HFFc6 (cell line): ENCODE data around the gene ZNF644. TPM values are rescaled to one million over a fixed set of nuclear protein-coding genes. Genes with fewer than 3 reads are reported as not detected.
"Not testable (repeated sequence)": the region's sequence is repeated elsewhere in the genome, so short reads cannot be mapped to it uniquely, and the experiment has no call there.

ENCODE experiments used
- DNase-seq: peaks from one replicate; pipeline ENCODE4 v3.0.0-alpha.2; 2018
- H3K27ac Mint-ChIP-seq: 2 replicates; pipeline ENCODE4 v1.8.0; 2020; ENCODE audit warnings: mild to moderate bottlenecking, mixed read lengths
- H3K27me3 Mint-ChIP-seq: 2 replicates; pipeline ENCODE4 v1.8.0; 2021; ENCODE audit warnings: mild to moderate bottlenecking, moderate library complexity, mixed read lengths; ENCODE audit not compliant: insufficient read depth
- H3K36me3 Mint-ChIP-seq: 2 replicates; pipeline ENCODE4 v1.8.0; 2021; ENCODE audit warnings: low read depth, mixed read lengths
- H3K4me1 Mint-ChIP-seq: 2 replicates; pipeline ENCODE4 v1.8.0; 2020; ENCODE audit warnings: low read depth, mixed read lengths
- H3K4me3 Mint-ChIP-seq: 2 replicates; pipeline ENCODE4 v1.8.0; 2020; ENCODE audit warnings: mild to moderate bottlenecking, moderate library complexity, mixed read lengths
- H3K9me3 Mint-ChIP-seq: 2 replicates; pipeline ENCODE4 v1.8.0; 2020; ENCODE audit warnings: mild to moderate bottlenecking, mixed read lengths
- total RNA-seq, 6 experiments: library from RNA; stranded (reverse); fragmentation: NEBNext Ultra II Directional; extraction: Animal tissue kit (Norgen Biotek cat#: 25700); gene quantifications; 2 replicates in 1 of 6; 3 replicates in 5 of 6; pipeline ENCODE4 v1.2.3, GENCODE V29; 2021
- TF ChIP-seq, protein P1 (sequence below): fragments of 200-600 bp; sonication (generic); IDR thresholded peaks from 2 replicates; pipeline ENCODE4 v1.5.0; 2021; ENCODE audit warnings: antibody characterized with exemption, mild to moderate bottlenecking

Gene ZNF644
- total RNA-seq, 6 experiments from 2014 or later = 27.3 to 33.2 (median 30.9) TPM

DNA sequence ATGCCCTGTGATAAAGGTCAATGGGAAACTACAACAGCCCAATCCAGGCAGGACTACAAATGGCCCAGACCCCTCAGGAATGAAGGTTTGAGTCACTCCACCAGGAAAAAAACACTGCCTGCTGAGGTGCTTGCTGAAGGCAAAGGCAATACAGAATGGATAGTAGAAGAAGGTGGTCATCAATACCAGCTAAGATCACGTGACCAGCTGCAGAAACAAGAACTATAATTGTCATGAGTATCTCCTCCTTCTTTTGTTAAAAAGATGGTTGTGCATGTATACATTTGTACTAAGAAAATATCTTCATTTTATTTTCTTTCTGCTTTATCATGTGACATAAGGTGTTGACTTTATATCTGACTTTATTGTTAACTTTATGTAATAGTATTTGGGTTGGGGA is 23.4 kb upstream of the ZNF644 start:
- no peak overlapping the region for H3K4me3 Mint-ChIP-seq
- TF ChIP-seq, protein P1, sequence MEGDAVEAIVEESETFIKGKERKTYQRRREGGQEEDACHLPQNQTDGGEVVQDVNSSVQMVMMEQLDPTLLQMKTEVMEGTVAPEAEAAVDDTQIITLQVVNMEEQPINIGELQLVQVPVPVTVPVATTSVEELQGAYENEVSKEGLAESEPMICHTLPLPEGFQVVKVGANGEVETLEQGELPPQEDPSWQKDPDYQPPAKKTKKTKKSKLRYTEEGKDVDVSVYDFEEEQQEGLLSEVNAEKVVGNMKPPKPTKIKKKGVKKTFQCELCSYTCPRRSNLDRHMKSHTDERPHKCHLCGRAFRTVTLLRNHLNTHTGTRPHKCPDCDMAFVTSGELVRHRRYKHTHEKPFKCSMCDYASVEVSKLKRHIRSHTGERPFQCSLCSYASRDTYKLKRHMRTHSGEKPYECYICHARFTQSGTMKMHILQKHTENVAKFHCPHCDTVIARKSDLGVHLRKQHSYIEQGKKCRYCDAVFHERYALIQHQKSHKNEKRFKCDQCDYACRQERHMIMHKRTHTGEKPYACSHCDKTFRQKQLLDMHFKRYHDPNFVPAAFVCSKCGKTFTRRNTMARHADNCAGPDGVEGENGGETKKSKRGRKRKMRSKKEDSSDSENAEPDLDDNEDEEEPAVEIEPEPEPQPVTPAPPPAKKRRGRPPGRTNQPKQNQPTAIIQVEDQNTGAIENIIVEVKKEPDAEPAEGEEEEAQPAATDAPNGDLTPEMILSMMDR = no peak
- no peak for DNase-seq
- H3K9me3 Mint-ChIP-seq = peaks cover 11% of the 10 kb centered on the region
- H3K27me3 Mint-ChIP-seq = peaks cover 2% of the 10 kb centered on the region; the same call in 1 of the 2 replicates
- no peaks in the 10 kb centered on the region for H3K4me1 Mint-ChIP-seq
- H3K36me3 Mint-ChIP-seq = peaks cover 5% of the 10 kb centered on the region; the same call in 1 of the 2 replicates
- H3K27ac Mint-ChIP-seq = no peak overlapping the region

- H3K4me1 Mint-ChIP-seq, H3K4me3 Mint-ChIP-seq, H3K27ac Mint-ChIP-seq, H3K36me3 Mint-ChIP-seq, DNase-seq, H3K27me3 Mint-ChIP-seq: not testable (repeated sequence)
- peaks cover 11% of the 10 kb centered on the region for H3K9me3 Mint-ChIP-seq
These were observed 22.9 kb upstream of the ZNF644 start for GRCh38 chr1:91044776-91045175.

GRCh38 chr1:91042372-91042771 is 20.5 kb upstream of the ZNF644 start:
- H3K27me3 Mint-ChIP-seq, H3K4me3 Mint-ChIP-seq, H3K27ac Mint-ChIP-seq, DNase-seq, H3K4me1 Mint-ChIP-seq, H3K36me3 Mint-ChIP-seq: not testable (repeated sequence)
- peaks cover 11% of the 10 kb centered on the region for H3K9me3 Mint-ChIP-seq

GRCh38 chr1:91038582-91038981 is 16.7 kb upstream of the ZNF644 start:
- Mint-ChIP-seq H3K27me3 (peaks cover 5% of the 10 kb centered on the region), H3K4me3 (no peak overlapping the region), H3K9me3 (peaks cover 11% of the 10 kb centered on the region), H3K27ac (no peak overlapping the region), H3K36me3 (peaks cover 5% of the 10 kb centered on the region; the same call in 1 of the 2 replicates), H3K4me1 (no peaks in the 10 kb centered on the region)
- DNase-seq = no peak
- TF ChIP-seq, protein P1 = no peak

- no peak for DNase-seq
- H3K4me1 Mint-ChIP-seq = no peaks in the 10 kb centered on the region
These were observed 15.3 kb upstream of the ZNF644 start for GRCh38 chr1:91036894-91037829.

GRCh38 chr1:91032349-91032748 is 10.5 kb upstream of the ZNF644 start:
- TF ChIP-seq, protein P1 = no peak
- no peak for DNase-seq
- Mint-ChIP-seq H3K9me3 (no peaks in the 10 kb centered on the region), H3K36me3 (no peaks in the 10 kb centered on the region), H3K27ac (no peak overlapping the region), H3K27me3 (peaks cover 9% of the 10 kb centered on the region), H3K4me1 (no peaks in the 10 kb centered on the region), H3K4me3 (no peak overlapping the region)

More at GRCh38 chr1:91036894-91037829, 15.3 kb upstream of the ZNF644 start:
- Mint-ChIP-seq H3K4me3 (no peak overlapping the region), H3K27me3 (peaks cover 7% of the 10 kb centered on the region), H3K9me3 (peaks cover 11% of the 10 kb centered on the region), H3K36me3 (peaks cover 5% of the 10 kb centered on the region; the same call in 1 of the 2 replicates), H3K27ac (no peak overlapping the region)
- TF ChIP-seq, protein P1 = no peak
